Loucy (cell line): ENCODE data around the gene TSPEAR.

ENCODE experiments used
- H2AFZ ChIP-seq: fragments of 200-600 bp; sonication (generic); 2 replicates; pipeline ENCODE4 v1.6.0; 2016; ENCODE audit warnings: antibody characterized with exemption, mild to moderate bottlenecking, low read length, moderate library complexity
- H3F3A ChIP-seq: fragments of 200-600 bp; 2 replicates; pipeline ENCODE4 v1.6.0; 2016; ENCODE audit warnings: antibody characterized with exemption, low read depth, mild to moderate bottlenecking
- H3K27me3 ChIP-seq: fragments of 200-600 bp; sonication (generic); 2 replicates; pipeline ENCODE4 v1.6.1; 2014; ENCODE audit warnings: low read length, mild to moderate bottlenecking; ENCODE audit not compliant: insufficient read depth, poor library complexity, severe bottlenecking
- H3K36me3 ChIP-seq: fragments of 200-600 bp; sonication (generic); 2 replicates; pipeline ENCODE4 v1.6.1; 2016; ENCODE audit warnings: low read length; ENCODE audit not compliant: insufficient read depth
- H3K4me1 ChIP-seq: fragments of 200-600 bp; sonication (generic); 2 replicates; pipeline ENCODE4 v1.5.1; 2014; ENCODE audit warnings: low read length, mild to moderate bottlenecking; ENCODE audit not compliant: insufficient read depth, poor library complexity, severe bottlenecking
- H3K4me2 ChIP-seq: fragments of 200-600 bp; sonication (generic); 2 replicates; pipeline ENCODE4 v1.6.0; 2014; ENCODE audit warnings: antibody characterized with exemption, low read length, low read depth, mild to moderate bottlenecking; ENCODE audit not compliant: poor library complexity, severe bottlenecking
- H3K4me3 ChIP-seq: fragments of 200-600 bp; sonication (generic); 2 replicates; pipeline ENCODE4 v1.5.1; 2014; ENCODE audit warnings: low read length, mild to moderate bottlenecking, mixed read lengths; ENCODE audit not compliant: poor library complexity, severe bottlenecking
- H3K79me2 ChIP-seq: fragments of 200-600 bp; sonication (generic); 2 replicates; pipeline ENCODE4 v1.6.1; 2014; ENCODE audit warnings: low read length; ENCODE audit not compliant: insufficient read depth
- H3K9ac ChIP-seq: fragments of 200-600 bp; sonication (generic); 2 replicates; pipeline ENCODE4 v1.6.0; 2014; ENCODE audit warnings: mild to moderate bottlenecking, low read depth, low read length, moderate library complexity; ENCODE audit not compliant: poor library complexity, severe bottlenecking
- H3K9me2 ChIP-seq: fragments of 200-600 bp; sonication (generic); replicated peaks from 2 replicates; pipeline ENCODE4 v1.6.1; 2016; ENCODE audit warnings: low read depth, low read length, mixed read lengths
- H3K9me3 ChIP-seq: fragments of 200-600 bp; sonication (generic); 2 replicates; pipeline ENCODE4 v1.6.1; 2014; ENCODE audit warnings: mild to moderate bottlenecking, antibody characterized with exemption, low read length, low read depth; ENCODE audit not compliant: insufficient read depth
- H4K20me1 ChIP-seq: fragments of 200-600 bp; sonication (generic); 2 replicates; pipeline ENCODE4 v1.6.0; 2014; ENCODE audit warnings: antibody characterized with exemption, low read length, mild to moderate bottlenecking; ENCODE audit not compliant: insufficient read depth, poor library complexity, severe bottlenecking
- CTCF ChIP-seq: fragments of 200-600 bp; sonication (generic); conservative IDR thresholded peaks from 2 replicates; pipeline ENCODE4 v1.5.1; 2014; ENCODE audit warnings: mild to moderate bottlenecking, antibody characterized with exemption, low read length
- EZH2phosphoT487 ChIP-seq: fragments of 200-600 bp; IDR thresholded peaks from 2 replicates; pipeline ENCODE4 v1.6.1; 2018; ENCODE audit warnings: antibody characterized with exemption, mild to moderate bottlenecking, moderate library complexity, borderline replicate concordance

The TSPEAR gene

GRCh38 chr21:44549525-44550211, 161.7 kb downstream of the TSPEAR start:
- Histone ChIP-seq H3K4me1 (no peaks in the 10 kb centered on the region), H3K36me3 (no peaks in the 10 kb centered on the region), H3K9ac (no peak overlapping the region), H4K20me1 (no peaks in the 10 kb centered on the region), H3K27me3 (no peaks in the 10 kb centered on the region), H3F3A (no peaks in the 10 kb centered on the region), H3K9me3 (no peaks in the 10 kb centered on the region; the same call in 1 of the 2 replicates), H3K4me3 (no peak overlapping the region), H2AFZ (no peak overlapping the region), H3K79me2 (no peaks in the 10 kb centered on the region), H3K4me2 (no peak overlapping the region), H3K9me2 (no peaks in the 10 kb centered on the region)
- TF ChIP-seq EZH2phosphoT487: no peak
- no peak for TF ChIP-seq CTCF

GRCh38 chr21:44548922-44549321, 162.4 kb downstream of the TSPEAR start:
- no peaks in the 10 kb centered on the region for H3K4me1 ChIP-seq
- TF ChIP-seq EZH2phosphoT487 (no peak), CTCF (no peak)
- peaks cover 6% of the 10 kb centered on the region; the same call in 1 of the 2 replicates for H3K9me3 ChIP-seq
- H3K36me3 ChIP-seq: no peaks in the 10 kb centered on the region
- H3F3A ChIP-seq: no peaks in the 10 kb centered on the region
- no peaks in the 10 kb centered on the region for H3K79me2 ChIP-seq
- H3K27me3 ChIP-seq: no peaks in the 10 kb centered on the region
- no peaks in the 10 kb centered on the region for H3K9me2 ChIP-seq
- no peak overlapping the region for H3K9ac ChIP-seq
- no peak overlapping the region for H2AFZ ChIP-seq
- H3K4me3 ChIP-seq: no peak overlapping the region
- H4K20me1 ChIP-seq: no peaks in the 10 kb centered on the region
- no peak overlapping the region for H3K4me2 ChIP-seq

- Histone ChIP-seq H3K27me3 (no peaks in the 10 kb centered on the region), H4K20me1 (no peaks in the 10 kb centered on the region), H3K4me3 (no peak overlapping the region), H3K9me3 (peaks cover 6% of the 10 kb centered on the region; the same call in 1 of the 2 replicates), H3K9me2 (no peaks in the 10 kb centered on the region), H2AFZ (no peak overlapping the region), H3K9ac (no peak overlapping the region), H3F3A (no peaks in the 10 kb centered on the region), H3K4me2 (no peak overlapping the region), H3K36me3 (no peaks in the 10 kb centered on the region), H3K4me1 (no peaks in the 10 kb centered on the region), H3K79me2 (no peaks in the 10 kb centered on the region)
- TF ChIP-seq CTCF: no peak
- TF ChIP-seq EZH2phosphoT487: no peak
Observed at GRCh38 chr21:44548381-44548780, 163.0 kb downstream of the TSPEAR start.
